Measurements from ENCODE around the gene LRG1. TPM values are rescaled to one million over a fixed set of nuclear protein-coding genes. Genes with fewer than 3 reads are reported as not detected.
A peak's percentile ranks its signal among the peaks of the same experiment; 100 is the strongest.

The LRG1 gene
- total and polyA plus RNA-seq, 2 of the 13 experiments (the other 11 are each of a cell fraction or from before 2014, with no cell fraction given) = 12.0 to 39.3 TPM

GRCh38 chr19:4521170-4521887 is 18.5 kb downstream of the LRG1 start (continued):
- peak; percentile 84 for TF ChIP-seq PATZ1 (CRISPR knock-in tag; IDR thresholded peaks at IDR 0.05)

GRCh38 chr19:4519521-4520277 is 20.1 kb downstream of the LRG1 start:
- Histone ChIP-seq H2AFZ (ENCODE audit: low read length) (peak overlapping the region; percentile 25), H4K20me1 (ENCODE audit: insufficient read depth, low read length) (no peaks in the 10 kb centered on the region), H3K27ac (ENCODE audit: extremely low read length, insufficient read depth, low read length) (peak overlapping the region; percentile 47), H3K36me3 (replicated peaks in 1 of 2; ENCODE audit: control insufficient read depth in 1 of 2, insufficient read depth in 2 of 2, low read length in 2 of 2) (no peaks in the 10 kb centered on the region), H3K79me2 (ENCODE audit: insufficient read depth, low read length) (no peaks in the 10 kb centered on the region), H3K4me1 (ENCODE audit: insufficient read depth, low read length) (peaks cover 68% of the 10 kb centered on the region), H3K27me3 (ENCODE audit: control insufficient read depth in 1 of 2, insufficient read depth in 2 of 2, low read length in 2 of 2) (no peaks in the 10 kb centered on the region), H3K9ac (ENCODE audit: insufficient read depth, low read depth, low read length) (peak overlapping the region; percentile 60), H3K4me3 (replicated peaks in 1 of 3; ENCODE audit: insufficient read depth in 1 of 3, low read depth in 2 of 3, low read length in 3 of 3) (peak overlapping the region in 1 of 3 experiments; percentile 17; a peak in 1 of 6 replicates), H3K9me3 (ENCODE audit: low read length) (no peaks in the 10 kb centered on the region), H3K4me2 (ENCODE audit: low read depth, low read length) (peak overlapping the region; percentile 60)
- DNase-seq (ENCODE audit: low spot score) = no peak
- no peak for ATAC-seq
- FAIRE-seq = no peak
- in situ Hi-C loops (cut with HindIII; ENCODE audit: extremely low pct_ligation_motif_present, low pct_unique_long_range_greater_than_20kb) (no loop called here), intact Hi-C loops (cut with micrococcal nuclease; ENCODE audit: unreplicated experiment) (no loop called here)
- 19% methylated on average over 7 of the region's 9 CpGs for WGBS (ENCODE audit: low lambda C conversion rate)
- CTCF ChIA-PET (ENCODE audit: low intra/inter-chr PET ratio, low total read pairs) = no interaction called here
- POLR2A ChIA-PET = no interaction called here
- BruUV-seq (replicated peaks) = no TSS peak
- TF ChIP-seq TRIM22 (IDR thresholded peaks at IDR 0.05) (no peak), NAIF1 (CRISPR knock-in tag; IDR thresholded peaks at IDR 0.05; ENCODE audit: borderline replicate concordance) (no peak), ZMYM2 (CRISPR knock-in tag; IDR thresholded peaks at IDR 0.05) (no peak), ZNF263 (CRISPR knock-in tag; IDR thresholded peaks at IDR 0.05) (no peak), ZNF572 (CRISPR knock-in tag; IDR thresholded peaks at IDR 0.05) (no peak), ZNF792 (CRISPR knock-in tag; IDR thresholded peaks at IDR 0.05) (no peak), NPAS2 (CRISPR knock-in tag; IDR thresholded peaks at IDR 0.05; ENCODE audit: borderline replicate concordance) (no peak), RBM22 (optimal IDR thresholded peaks at IDR 0.05; ENCODE audit: low read length) (no peak), RNF219 (CRISPR knock-in tag; IDR thresholded peaks at IDR 0.05) (no peak), ZMYM3 (CRISPR knock-in tag; IDR thresholded peaks at IDR 0.05) (0 out of 2 replicates have a peak, but pooled peaks have one; percentile 15), DPF2 (CRISPR knock-in tag; IDR thresholded peaks at IDR 0.05; ENCODE audit: borderline replicate concordance, low read depth) (no peak), KLF9 (CRISPR knock-in tag; IDR thresholded peaks at IDR 0.05; ENCODE audit: low read depth) (no peak), TOE1 (CRISPR knock-in tag; IDR thresholded peaks at IDR 0.05) (no peak), ZNF616 (CRISPR knock-in tag; IDR thresholded peaks at IDR 0.05; ENCODE audit: low read depth) (no peak), ZKSCAN5 (CRISPR knock-in tag; IDR thresholded peaks at IDR 0.05) (peak; percentile 65; the same call in 1 of the 2 replicates), ZNF34 (CRISPR knock-in tag; IDR thresholded peaks at IDR 0.05; ENCODE audit: borderline replicate concordance) (no peak)
